ENCODE measurements around the gene RELN. TPM values are rescaled to one million over a fixed set of nuclear protein-coding genes. Genes with fewer than 3 reads are reported as not detected.

Gene RELN
- total RNA-seq, 1 experiment from 2014 or later: 4.3 TPM

GRCh38 chr7:103958284-103958818 is 31.1 kb downstream of the RELN start:
- no peaks in the 10 kb centered on the region for H3K36me3 Mint-ChIP-seq (ENCODE audit: insufficient read depth, unreplicated experiment)
- no peaks in the 10 kb centered on the region for H3K27me3 ChIP-seq (replicated peaks; ENCODE audit: control insufficient read depth, insufficient read depth, low read length)
- ChIA-PET POLR2A (no interaction called here), CTCF (no interaction called here)
- no peak overlapping the region for H3K4me3 ChIP-seq (ENCODE audit: low read depth, low read length)
- no TSS peak for BruUV-seq (replicated peaks)
- no peak for DNase-seq
- H3K9me3 ChIP-seq: 0 out of 2 replicates have a peak, but pooled peaks cover 4% of the 10 kb centered on the region
- no peaks in the 10 kb centered on the region for H3K27me3 Mint-ChIP-seq (ENCODE audit: insufficient read depth, unreplicated experiment)
- intact Hi-C loops (cut with micrococcal nuclease; ENCODE audit: unreplicated experiment): no loop called here
- no peaks in the 10 kb centered on the region for H3K36me3 ChIP-seq (ENCODE audit: control insufficient read depth, insufficient read depth, low read length)
- H3K27ac Mint-ChIP-seq (ENCODE audit: unreplicated experiment): no peak overlapping the region
- H3K4me1 ChIP-seq: no peaks in the 10 kb centered on the region
- peaks cover 14% of the 10 kb centered on the region for H3K4me1 Mint-ChIP-seq (ENCODE audit: low read depth, unreplicated experiment)
- no peak overlapping the region for H3K4me3 Mint-ChIP-seq (ENCODE audit: unreplicated experiment)
- H3K9me3 Mint-ChIP-seq (ENCODE audit: unreplicated experiment): no peaks in the 10 kb centered on the region
- no peak for TF ChIP-seq CTCF (IDR thresholded peaks at IDR 0.05; ENCODE audit: insufficient read depth in 1 of 2, low read depth in 1 of 2, low read length in 1 of 2, severe bottlenecking in 1 of 2, unreplicated experiment in 1 of 2)

- Mint-ChIP-seq H3K36me3 (ENCODE audit: insufficient read depth, unreplicated experiment) (no peaks in the 10 kb centered on the region), H3K4me3 (ENCODE audit: unreplicated experiment) (no peak overlapping the region), H3K27me3 (ENCODE audit: insufficient read depth, unreplicated experiment) (no peaks in the 10 kb centered on the region), H3K27ac (ENCODE audit: unreplicated experiment) (no peak overlapping the region), H3K4me1 (ENCODE audit: low read depth, unreplicated experiment) (peaks cover 7% of the 10 kb centered on the region), H3K9me3 (ENCODE audit: unreplicated experiment) (no peaks in the 10 kb centered on the region)
- no peak for TF ChIP-seq CTCF (IDR thresholded peaks at IDR 0.05; ENCODE audit: insufficient read depth in 1 of 2, low read depth in 1 of 2, low read length in 1 of 2, severe bottlenecking in 1 of 2, unreplicated experiment in 1 of 2)
- CTCF ChIA-PET: no interaction called here
- Histone ChIP-seq H3K27me3 (replicated peaks; ENCODE audit: control insufficient read depth, insufficient read depth, low read length) (no peaks in the 10 kb centered on the region), H3K4me1 (no peaks in the 10 kb centered on the region), H3K36me3 (ENCODE audit: control insufficient read depth, insufficient read depth, low read length) (no peaks in the 10 kb centered on the region), H3K4me3 (ENCODE audit: low read depth, low read length) (no peak overlapping the region), H3K9me3 (0 out of 2 replicates have a peak, but pooled peaks cover 4% of the 10 kb centered on the region)
- no TSS peak for BruUV-seq (replicated peaks)
- POLR2A ChIA-PET: no interaction called here
- intact Hi-C loops (cut with micrococcal nuclease; ENCODE audit: unreplicated experiment): no loop called here
- DNase-seq: no peak
Observed at GRCh38 chr7:103955985-103956384, 33.5 kb downstream of the RELN start.

GRCh38 chr7:103952408-103952807 is 37.0 kb downstream of the RELN start:
- H3K27ac Mint-ChIP-seq (ENCODE audit: unreplicated experiment): no peak overlapping the region
- no peak for DNase-seq

More at GRCh38 chr7:103952408-103952807, 37.0 kb downstream of the RELN start:
- CTCF ChIA-PET: no interaction called here
- 0 out of 2 replicates have a peak, but pooled peaks cover 4% of the 10 kb centered on the region for H3K9me3 ChIP-seq
- intact Hi-C loops (cut with micrococcal nuclease; ENCODE audit: unreplicated experiment): no loop called here
- peaks cover 7% of the 10 kb centered on the region for H3K4me1 Mint-ChIP-seq (ENCODE audit: low read depth, unreplicated experiment)
- no TSS peak for BruUV-seq (replicated peaks)
- H3K4me1 ChIP-seq: no peaks in the 10 kb centered on the region
- POLR2A ChIA-PET: no interaction called here
- no peak overlapping the region for H3K4me3 Mint-ChIP-seq (ENCODE audit: unreplicated experiment)
- no peaks in the 10 kb centered on the region for H3K27me3 ChIP-seq (replicated peaks; ENCODE audit: control insufficient read depth, insufficient read depth, low read length)
- TF ChIP-seq CTCF (IDR thresholded peaks at IDR 0.05; ENCODE audit: insufficient read depth in 1 of 2, low read depth in 1 of 2, low read length in 1 of 2, severe bottlenecking in 1 of 2, unreplicated experiment in 1 of 2): no peak
- no peaks in the 10 kb centered on the region for H3K27me3 Mint-ChIP-seq (ENCODE audit: insufficient read depth, unreplicated experiment)
- no peaks in the 10 kb centered on the region for H3K36me3 Mint-ChIP-seq (ENCODE audit: insufficient read depth, unreplicated experiment)
- H3K4me3 ChIP-seq (ENCODE audit: low read depth, low read length): no peak overlapping the region
- H3K36me3 ChIP-seq (ENCODE audit: control insufficient read depth, insufficient read depth, low read length): no peaks in the 10 kb centered on the region
- H3K9me3 Mint-ChIP-seq (ENCODE audit: unreplicated experiment): no peaks in the 10 kb centered on the region
